SU-DHL-6 (cell line): ENCODE measurements around the gene RFC4.

ENCODE experiments used
- H2AFZ ChIP-seq: fragments of 200-600 bp; sonication (generic); 2 replicates; pipeline ENCODE4 v1.6.1; 2014; ENCODE audit warnings: low read depth, mild to moderate bottlenecking, moderate library complexity, mixed read lengths, antibody characterized with exemption, low read length; ENCODE audit not compliant: severe bottlenecking
- H3F3A ChIP-seq: fragments of 200-600 bp; shearing (Covaris generic); 2 replicates; pipeline ENCODE4 v1.6.0; 2016; ENCODE audit warnings: antibody characterized with exemption, mild to moderate bottlenecking; ENCODE audit not compliant: insufficient read depth
- H3K27ac ChIP-seq: fragments of 200-600 bp; sonication (generic); 2 replicates; pipeline ENCODE4 v1.5.1; 2016; ENCODE audit warnings: low read depth, mild to moderate bottlenecking, low read length, moderate library complexity, mixed read lengths
- H3K27me3 ChIP-seq: fragments of 200-600 bp; sonication (generic), shearing (Covaris generic); 2 replicates; pipeline ENCODE4 v1.6.0; 2014; ENCODE audit warnings: mild to moderate bottlenecking, low read length
- H3K36me3 ChIP-seq: fragments of 200-600 bp; sonication (generic); 2 replicates; pipeline ENCODE4 v1.6.1; 2014; ENCODE audit warnings: mild to moderate bottlenecking, low read length, mixed read lengths
- H3K4me2 ChIP-seq: fragments of 300-600, 200-600 bp; shearing (Covaris generic), sonication (generic); 2 replicates; pipeline ENCODE4 v1.6.0; 2014; ENCODE audit warnings: low read length, low read depth, mild to moderate bottlenecking; ENCODE audit not compliant: poor library complexity, severe bottlenecking
- H3K4me3 ChIP-seq: fragments of 200-600 bp; sonication (generic); 2 replicates; pipeline ENCODE4 v1.5.1; 2014; ENCODE audit warnings: antibody characterized with exemption, low read length, mild to moderate bottlenecking, mixed read lengths; ENCODE audit not compliant: insufficient read depth, poor library complexity, severe bottlenecking
- H3K79me2 ChIP-seq: fragments of 200-600 bp; sonication (generic); 2 replicates; pipeline ENCODE4 v1.6.1; 2014; ENCODE audit warnings: mild to moderate bottlenecking, low read length, moderate library complexity; ENCODE audit not compliant: insufficient read depth
- H3K9ac ChIP-seq: fragments of 200-600 bp; sonication (generic); 2 replicates; pipeline ENCODE4 v1.7.0; 2014; ENCODE audit warnings: mild to moderate bottlenecking, low read length
- H3K9me2 ChIP-seq: fragments of 200-600 bp; sonication (generic); replicated peaks from 2 replicates; pipeline ENCODE4 v1.6.1; 2014; ENCODE audit warnings: low read length; ENCODE audit not compliant: insufficient read depth
- H3K9me3 ChIP-seq: fragments of 200-600 bp; sonication (generic); 2 replicates; pipeline ENCODE4 v1.6.1; 2014; ENCODE audit warnings: low read length, mixed read lengths; ENCODE audit not compliant: insufficient read depth
- H4K20me1 ChIP-seq: fragments of 200-600 bp; sonication (generic); 2 replicates; pipeline ENCODE4 v1.6.1; 2014; ENCODE audit warnings: low read depth, mild to moderate bottlenecking, antibody characterized with exemption, low read length, moderate library complexity, mixed read lengths
- CTCF ChIP-seq: fragments of 200-600 bp; sonication (generic); IDR thresholded peaks from one replicate; pipeline ENCODE4 v1.5.1; 2017; ENCODE audit warnings: antibody characterized with exemption, mild to moderate bottlenecking, low read length, moderate library complexity; ENCODE audit not compliant: insufficient read depth, poor library complexity, severe bottlenecking
- EZH2phosphoT487 ChIP-seq: fragments of 200-600 bp; sonication (generic), shearing (Covaris generic); conservative IDR thresholded peaks from 2 replicates; pipeline ENCODE4 v1.6.1; 2018; ENCODE audit warnings: mild to moderate bottlenecking, antibody characterized with exemption, low read length, moderate library complexity, mixed read lengths

RFC4 gene

GRCh38 chr3:186760141-186760833 is 46.0 kb downstream of the RFC4 start:
- H3K4me3 ChIP-seq = no peak overlapping the region
- H3K9me3 ChIP-seq = no peaks in the 10 kb centered on the region
- no peak overlapping the region for H3K27ac ChIP-seq
- no peak overlapping the region for H2AFZ ChIP-seq
- no peak overlapping the region for H3K4me2 ChIP-seq
- no peaks in the 10 kb centered on the region for H3K9me2 ChIP-seq
- no peaks in the 10 kb centered on the region for H3F3A ChIP-seq
- H3K9ac ChIP-seq = no peak overlapping the region
- H3K27me3 ChIP-seq = no peaks in the 10 kb centered on the region
- TF ChIP-seq EZH2phosphoT487 (no peak), CTCF (no peak)
- H3K36me3 ChIP-seq = no peaks in the 10 kb centered on the region
- no peaks in the 10 kb centered on the region for H3K79me2 ChIP-seq
- no peaks in the 10 kb centered on the region for H4K20me1 ChIP-seq

- Histone ChIP-seq H3K4me3 (no peak overlapping the region), H4K20me1 (no peaks in the 10 kb centered on the region), H3K9ac (no peak overlapping the region), H2AFZ (no peak overlapping the region), H3K36me3 (no peaks in the 10 kb centered on the region), H3K27ac (no peak overlapping the region), H3K79me2 (no peaks in the 10 kb centered on the region), H3K9me3 (no peaks in the 10 kb centered on the region), H3K9me2 (no peaks in the 10 kb centered on the region), H3F3A (no peaks in the 10 kb centered on the region), H3K27me3 (no peaks in the 10 kb centered on the region), H3K4me2 (no peak overlapping the region)
- TF ChIP-seq EZH2phosphoT487 (no peak), CTCF (no peak)
These were observed 46.9 kb downstream of the RFC4 start for GRCh38 chr3:186759231-186759930.

GRCh38 chr3:186757686-186758220 is 48.5 kb downstream of the RFC4 start:
- no peak overlapping the region for H2AFZ ChIP-seq
- H3K4me2 ChIP-seq = no peak overlapping the region
- H3K9me2 ChIP-seq = no peaks in the 10 kb centered on the region
- H3K79me2 ChIP-seq = no peaks in the 10 kb centered on the region
- no peak overlapping the region for H3K27ac ChIP-seq
- H3K4me3 ChIP-seq = no peak overlapping the region
- H3K27me3 ChIP-seq = no peaks in the 10 kb centered on the region
- no peaks in the 10 kb centered on the region for H3K9me3 ChIP-seq
- no peak for TF ChIP-seq EZH2phosphoT487
- TF ChIP-seq CTCF = no peak
- no peaks in the 10 kb centered on the region for H3F3A ChIP-seq
- no peaks in the 10 kb centered on the region for H3K36me3 ChIP-seq
- H4K20me1 ChIP-seq = no peaks in the 10 kb centered on the region
- H3K9ac ChIP-seq = no peak overlapping the region
